B cell (primary cell): Measurements from ENCODE around the gene HDAC10.

Source experiments
- EZH2 ChIP-seq: IDR thresholded peaks from 2 replicates; pipeline ENCODE4 v1.6.1; 2012; ENCODE audit warnings: borderline replicate concordance, low read depth, mild to moderate bottlenecking, moderate library complexity, low read length; ENCODE audit not compliant: insufficient read depth, poor library complexity, severe bottlenecking
- TF ChIP-seq, protein P1 (sequence below): fragments of 200-600 bp; IDR thresholded peaks from one replicate; pipeline ENCODE4 v1.8.0; 2022; ENCODE audit warnings: antibody characterized with exemption, mild to moderate bottlenecking

GRCh38 chr22:50292643-50293440 is 41.8 kb upstream of the HDAC10 start:
- no peak for TF ChIP-seq EZH2
- TF ChIP-seq, protein P1, sequence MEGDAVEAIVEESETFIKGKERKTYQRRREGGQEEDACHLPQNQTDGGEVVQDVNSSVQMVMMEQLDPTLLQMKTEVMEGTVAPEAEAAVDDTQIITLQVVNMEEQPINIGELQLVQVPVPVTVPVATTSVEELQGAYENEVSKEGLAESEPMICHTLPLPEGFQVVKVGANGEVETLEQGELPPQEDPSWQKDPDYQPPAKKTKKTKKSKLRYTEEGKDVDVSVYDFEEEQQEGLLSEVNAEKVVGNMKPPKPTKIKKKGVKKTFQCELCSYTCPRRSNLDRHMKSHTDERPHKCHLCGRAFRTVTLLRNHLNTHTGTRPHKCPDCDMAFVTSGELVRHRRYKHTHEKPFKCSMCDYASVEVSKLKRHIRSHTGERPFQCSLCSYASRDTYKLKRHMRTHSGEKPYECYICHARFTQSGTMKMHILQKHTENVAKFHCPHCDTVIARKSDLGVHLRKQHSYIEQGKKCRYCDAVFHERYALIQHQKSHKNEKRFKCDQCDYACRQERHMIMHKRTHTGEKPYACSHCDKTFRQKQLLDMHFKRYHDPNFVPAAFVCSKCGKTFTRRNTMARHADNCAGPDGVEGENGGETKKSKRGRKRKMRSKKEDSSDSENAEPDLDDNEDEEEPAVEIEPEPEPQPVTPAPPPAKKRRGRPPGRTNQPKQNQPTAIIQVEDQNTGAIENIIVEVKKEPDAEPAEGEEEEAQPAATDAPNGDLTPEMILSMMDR: no peak
